ENCODE measurements around the gene ZBTB47.

The ZBTB47 gene

DNA sequence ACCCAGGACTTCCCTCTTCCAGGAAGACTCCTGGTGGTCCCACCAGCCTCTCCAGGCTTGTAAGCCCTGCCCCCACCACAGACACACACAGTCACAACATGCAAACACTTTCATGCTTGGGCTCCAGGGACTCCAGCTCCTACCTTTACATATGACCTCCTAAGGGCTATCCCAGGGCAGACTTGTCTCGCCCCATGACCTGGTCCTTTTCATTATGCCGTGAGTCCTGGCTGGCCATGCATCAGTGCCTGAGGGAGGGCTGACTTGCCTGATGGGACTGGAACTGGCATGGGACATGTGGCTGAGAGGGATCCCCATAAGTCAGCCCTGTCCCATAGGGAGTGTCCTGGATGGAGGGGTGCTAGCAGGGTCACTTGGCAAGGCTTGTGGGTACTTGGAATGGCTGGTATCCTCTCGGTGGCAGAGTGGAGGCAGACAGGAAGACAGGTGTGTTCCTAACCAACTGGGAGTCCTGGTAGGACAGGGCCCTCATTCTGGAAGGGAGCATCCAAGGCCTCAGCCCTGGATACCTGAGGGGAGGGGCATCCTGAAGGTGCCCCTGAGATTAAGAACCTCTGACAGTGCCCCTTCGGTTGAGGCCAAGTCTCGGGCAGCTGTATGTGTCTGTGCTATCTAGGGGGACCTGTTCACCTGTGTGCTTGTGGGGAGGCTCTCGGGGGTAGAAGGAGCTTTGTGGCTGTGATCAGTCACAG lies 49.6 kb downstream of the ZBTB47 start:
- Histone ChIP-seq H3K36me3 (ENCODE audit: control insufficient read depth in 1 of 2, insufficient read depth in 2 of 2, low read length in 2 of 2) (no peaks in the 10 kb centered on the region), H3K4me3 (ENCODE audit: low read depth in 1 of 2, low read length in 2 of 2) (no peak overlapping the region), H3K9me3 (ENCODE audit: control insufficient read depth in 1 of 2, low read length in 2 of 2) (no peaks in the 10 kb centered on the region), H3K27me3 (ENCODE audit: low read depth, low read length) (no peaks in the 10 kb centered on the region), H3K27ac (ENCODE audit: low read length) (no peak overlapping the region), H3K4me1 (ENCODE audit: control insufficient read depth in 1 of 2, insufficient read depth in 2 of 2, low read length in 2 of 2) (no peaks in the 10 kb centered on the region)

GRCh38 chr3:42703695-42704025 lies 50.2 kb downstream of the ZBTB47 start:
- Histone ChIP-seq H3K9me3 (ENCODE audit: control insufficient read depth in 1 of 2, low read length in 2 of 2) (no peaks in the 10 kb centered on the region), H3K4me1 (ENCODE audit: control insufficient read depth in 1 of 2, insufficient read depth in 2 of 2, low read length in 2 of 2) (no peaks in the 10 kb centered on the region), H3K4me3 (ENCODE audit: low read depth in 1 of 2, low read length in 2 of 2) (no peak overlapping the region), H3K27me3 (ENCODE audit: low read depth, low read length) (no peaks in the 10 kb centered on the region), H3K36me3 (ENCODE audit: control insufficient read depth in 1 of 2, insufficient read depth in 2 of 2, low read length in 2 of 2) (no peaks in the 10 kb centered on the region), H3K27ac (ENCODE audit: low read length) (no peak overlapping the region)

DNA sequence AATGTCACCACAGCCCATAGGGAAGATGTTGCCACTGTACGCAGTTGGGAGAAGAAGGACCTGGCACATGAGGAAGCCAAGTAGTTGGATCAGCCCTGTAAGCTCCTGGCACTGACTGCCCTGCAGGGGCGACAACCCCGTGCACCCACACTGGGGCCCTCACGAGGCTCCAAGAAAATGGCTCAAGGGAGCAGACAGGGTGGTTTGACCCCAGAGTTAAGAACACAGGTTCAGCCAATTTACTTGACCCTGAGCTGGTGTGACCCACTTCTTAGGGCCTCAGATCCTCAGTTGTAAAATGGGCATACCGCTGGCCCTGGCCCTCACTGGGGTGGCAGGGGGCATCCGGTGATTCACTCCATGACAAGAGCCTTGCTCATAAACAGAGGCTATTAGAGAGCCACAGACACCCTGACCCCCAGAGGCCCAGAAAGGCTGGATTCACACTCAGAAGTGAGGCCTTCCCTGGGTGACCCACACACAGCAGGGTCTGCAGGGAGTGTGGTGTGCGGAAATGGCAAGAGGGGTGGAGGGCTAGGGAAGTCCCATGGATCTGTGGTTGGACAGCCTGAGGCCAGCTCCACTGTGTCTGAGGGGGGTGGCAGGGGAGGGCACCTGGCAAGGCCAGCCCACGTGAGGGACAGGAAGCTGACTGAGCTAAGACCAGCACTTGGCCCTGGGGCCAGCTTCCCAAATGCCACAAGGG lies 50.8 kb downstream of the ZBTB47 start:
- no peaks in the 10 kb centered on the region for H3K27me3 ChIP-seq (ENCODE audit: low read depth, low read length)
- H3K36me3 ChIP-seq (ENCODE audit: control insufficient read depth in 1 of 2, insufficient read depth in 2 of 2, low read length in 2 of 2) = no peaks in the 10 kb centered on the region
- H3K9me3 ChIP-seq (ENCODE audit: control insufficient read depth in 1 of 2, low read length in 2 of 2) = no peaks in the 10 kb centered on the region
- no peak overlapping the region for H3K4me3 ChIP-seq (ENCODE audit: low read depth in 1 of 2, low read length in 2 of 2)
- no peak overlapping the region for H3K27ac ChIP-seq (ENCODE audit: low read length)
- no peaks in the 10 kb centered on the region for H3K4me1 ChIP-seq (ENCODE audit: control insufficient read depth in 1 of 2, insufficient read depth in 2 of 2, low read length in 2 of 2)

DNA sequence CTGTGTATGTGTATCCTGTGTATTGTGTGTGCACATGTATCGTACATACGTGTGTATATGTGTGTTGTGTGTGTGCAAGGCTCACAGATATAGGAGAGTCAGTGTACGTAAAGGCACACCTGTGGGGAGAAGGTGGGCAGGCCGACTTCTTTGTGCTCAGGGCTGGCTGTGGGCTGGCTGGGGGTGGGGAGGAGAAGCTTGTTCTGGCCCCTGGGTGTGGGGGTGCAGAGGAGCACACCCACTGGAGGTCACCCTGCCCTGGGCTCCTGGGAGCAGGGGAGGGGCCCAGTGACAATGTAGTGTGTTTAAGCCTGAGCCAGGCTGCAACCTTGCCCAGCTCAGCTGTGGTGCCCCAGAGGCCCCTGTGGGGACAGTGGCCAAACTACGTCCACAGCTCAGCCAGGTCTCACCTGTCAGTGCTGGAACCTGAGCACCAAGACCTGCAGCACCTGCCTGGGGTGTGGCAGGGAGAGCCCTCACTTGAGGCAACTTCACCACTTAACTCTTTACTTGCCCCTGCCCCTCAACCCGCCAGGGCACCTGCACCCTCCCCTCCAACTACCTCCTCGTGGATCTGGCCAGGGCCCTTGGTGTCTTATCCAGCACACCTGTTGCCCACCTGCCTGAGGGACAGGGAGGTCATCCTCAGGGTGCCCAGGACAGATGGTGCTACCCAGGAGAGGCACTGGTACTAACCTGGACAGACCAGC lies 51.7 kb downstream of the ZBTB47 start:
- Histone ChIP-seq H3K27ac (ENCODE audit: low read length) (no peak overlapping the region), H3K9me3 (ENCODE audit: control insufficient read depth in 1 of 2, low read length in 2 of 2) (no peaks in the 10 kb centered on the region)

GRCh38 chr3:42705962-42706585 lies 52.6 kb downstream of the ZBTB47 start:
- Histone ChIP-seq H3K27me3 (ENCODE audit: low read depth, low read length) (no peaks in the 10 kb centered on the region), H3K4me3 (ENCODE audit: low read depth in 1 of 2, low read length in 2 of 2) (no peak overlapping the region), H3K9me3 (ENCODE audit: control insufficient read depth in 1 of 2, low read length in 2 of 2) (no peaks in the 10 kb centered on the region), H3K4me1 (ENCODE audit: control insufficient read depth in 1 of 2, insufficient read depth in 2 of 2, low read length in 2 of 2) (no peaks in the 10 kb centered on the region), H3K36me3 (ENCODE audit: control insufficient read depth in 1 of 2, insufficient read depth in 2 of 2, low read length in 2 of 2) (no peaks in the 10 kb centered on the region), H3K27ac (ENCODE audit: low read length) (no peak overlapping the region)

More for the DNA sequence above, 51.7 kb downstream of the ZBTB47 start:
- Histone ChIP-seq H3K4me1 (ENCODE audit: control insufficient read depth in 1 of 2, insufficient read depth in 2 of 2, low read length in 2 of 2) (no peaks in the 10 kb centered on the region), H3K4me3 (ENCODE audit: low read depth in 1 of 2, low read length in 2 of 2) (no peak overlapping the region), H3K36me3 (ENCODE audit: control insufficient read depth in 1 of 2, insufficient read depth in 2 of 2, low read length in 2 of 2) (no peaks in the 10 kb centered on the region), H3K27me3 (ENCODE audit: low read depth, low read length) (no peaks in the 10 kb centered on the region)

DNA sequence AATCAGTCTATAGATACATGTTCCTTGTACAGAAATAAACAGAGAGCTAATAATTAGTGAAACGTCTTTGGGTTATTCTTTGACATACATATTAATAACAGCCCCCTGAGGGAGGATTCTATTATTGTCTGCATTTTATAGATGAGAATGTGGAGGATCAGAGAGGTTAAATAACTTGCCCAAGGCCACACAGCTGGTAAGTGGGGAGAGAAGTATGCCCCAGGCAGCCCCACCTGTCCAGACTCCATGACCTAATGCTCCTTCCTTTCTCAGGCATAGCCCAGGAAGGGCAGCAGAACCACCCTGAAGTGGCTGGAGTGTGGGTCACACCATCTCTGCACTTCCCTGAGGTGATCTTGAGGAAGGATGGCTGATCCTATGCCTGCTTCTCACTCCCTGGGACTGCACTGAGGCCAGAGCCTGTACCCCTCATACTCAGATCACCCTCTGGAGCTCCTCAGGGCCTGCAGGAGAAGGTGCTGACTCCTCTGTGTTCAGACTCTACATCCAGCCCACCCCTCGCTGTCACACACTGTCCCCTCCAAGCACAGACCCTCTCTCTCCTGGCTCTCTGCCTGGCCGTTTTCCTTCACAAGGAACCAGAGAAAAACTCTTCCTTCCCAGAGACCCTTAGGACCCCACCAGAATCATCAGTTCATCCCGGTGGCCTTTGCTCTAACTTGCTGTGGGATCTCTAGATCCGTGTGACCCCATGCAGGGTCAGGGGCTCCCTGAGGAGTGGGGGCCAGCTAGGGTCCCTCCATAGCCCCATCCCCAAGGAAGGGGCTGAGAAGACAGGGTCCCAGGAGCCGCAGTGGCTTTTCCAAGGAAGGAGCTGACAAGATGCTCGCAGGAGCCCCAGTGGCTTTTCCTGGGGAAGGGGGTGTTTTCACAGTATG lies 53.5 kb downstream of the ZBTB47 start:
- H3K27me3 ChIP-seq (ENCODE audit: low read depth, low read length) = no peaks in the 10 kb centered on the region
- H3K4me1 ChIP-seq (ENCODE audit: control insufficient read depth in 1 of 2, insufficient read depth in 2 of 2, low read length in 2 of 2) = no peaks in the 10 kb centered on the region
- no peak overlapping the region for H3K27ac ChIP-seq (ENCODE audit: low read length)
- no peak overlapping the region for H3K4me3 ChIP-seq (ENCODE audit: low read depth in 1 of 2, low read length in 2 of 2)
- no peaks in the 10 kb centered on the region for H3K36me3 ChIP-seq (ENCODE audit: control insufficient read depth in 1 of 2, insufficient read depth in 2 of 2, low read length in 2 of 2)
- no peaks in the 10 kb centered on the region for H3K9me3 ChIP-seq (ENCODE audit: control insufficient read depth in 1 of 2, low read length in 2 of 2)

DNA sequence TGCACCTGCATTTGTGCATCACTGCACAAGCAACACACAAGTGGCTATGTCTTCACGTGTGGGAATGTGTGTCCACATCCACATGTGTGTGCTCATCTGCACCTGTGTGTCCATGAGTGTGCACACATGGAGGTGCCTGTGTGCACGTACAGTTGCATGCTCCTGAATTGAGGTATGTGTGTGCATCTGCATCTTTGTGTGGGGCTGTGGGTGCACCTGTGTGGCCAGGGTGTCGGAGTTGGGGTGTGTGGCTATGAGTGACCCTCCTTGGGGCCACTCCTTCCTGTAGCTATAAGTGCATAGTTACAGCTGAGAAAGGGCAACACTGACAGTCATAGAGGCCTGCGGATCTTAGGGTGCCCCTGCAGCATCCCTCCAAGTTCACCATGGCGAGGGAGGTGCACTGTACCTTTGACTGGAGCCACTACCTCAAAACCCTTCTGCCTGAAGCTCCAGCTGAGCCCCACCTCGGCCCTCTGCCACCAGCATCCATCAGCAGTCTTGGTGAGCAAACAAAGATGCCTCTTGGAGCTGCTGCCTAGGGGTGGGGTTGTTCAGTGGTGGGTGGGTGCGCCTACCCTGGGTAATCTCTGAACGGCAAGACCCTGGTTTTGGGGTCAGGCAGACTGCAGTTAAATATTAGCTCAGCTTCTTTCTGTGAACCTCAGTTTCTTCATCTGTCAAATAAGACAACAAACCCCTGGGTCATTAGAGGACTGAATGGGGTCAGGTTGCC lies 54.3 kb downstream of the ZBTB47 start:
- Histone ChIP-seq H3K36me3 (ENCODE audit: control insufficient read depth in 1 of 2, insufficient read depth in 2 of 2, low read length in 2 of 2) (no peaks in the 10 kb centered on the region), H3K4me3 (ENCODE audit: low read depth in 1 of 2, low read length in 2 of 2) (no peak overlapping the region), H3K4me1 (ENCODE audit: control insufficient read depth in 1 of 2, insufficient read depth in 2 of 2, low read length in 2 of 2) (no peaks in the 10 kb centered on the region), H3K9me3 (ENCODE audit: control insufficient read depth in 1 of 2, low read length in 2 of 2) (no peaks in the 10 kb centered on the region), H3K27me3 (ENCODE audit: low read depth, low read length) (no peaks in the 10 kb centered on the region), H3K27ac (ENCODE audit: low read length) (no peak overlapping the region)

DNA sequence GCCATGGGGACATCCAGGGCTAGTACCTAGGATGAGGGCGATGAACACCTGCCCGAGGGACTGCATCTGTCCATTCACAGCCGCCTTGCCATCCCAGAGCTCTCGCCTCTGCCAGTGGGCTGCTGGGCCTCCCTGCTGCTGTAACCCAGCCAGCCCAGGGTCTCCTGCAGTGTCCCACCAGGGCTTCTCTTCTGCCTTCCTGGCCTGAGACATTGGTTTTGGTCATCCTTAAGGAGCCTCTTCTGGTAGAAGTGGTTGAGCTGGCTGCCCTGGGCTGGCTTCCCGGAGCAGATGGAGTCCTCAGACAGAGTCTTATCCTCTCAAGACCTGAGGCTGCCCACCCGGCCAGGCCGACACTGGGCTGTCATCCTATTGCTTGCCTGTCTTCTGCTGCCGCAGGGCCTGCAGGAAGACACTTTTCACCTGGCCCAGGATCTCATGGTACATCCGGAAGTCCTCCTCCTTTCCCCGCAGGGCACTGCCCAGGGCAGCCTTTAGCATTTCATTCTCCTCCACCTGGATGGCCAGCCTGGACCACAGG lies 55.2 kb downstream of the ZBTB47 start:
- Histone ChIP-seq H3K27ac (ENCODE audit: low read length) (no peak overlapping the region), H3K4me3 (ENCODE audit: low read depth in 1 of 2, low read length in 2 of 2) (no peak overlapping the region), H3K27me3 (ENCODE audit: low read depth, low read length) (no peaks in the 10 kb centered on the region), H3K36me3 (ENCODE audit: control insufficient read depth in 1 of 2, insufficient read depth in 2 of 2, low read length in 2 of 2) (no peaks in the 10 kb centered on the region), H3K9me3 (ENCODE audit: control insufficient read depth in 1 of 2, low read length in 2 of 2) (no peaks in the 10 kb centered on the region), H3K4me1 (ENCODE audit: control insufficient read depth in 1 of 2, insufficient read depth in 2 of 2, low read length in 2 of 2) (no peaks in the 10 kb centered on the region)

DNA sequence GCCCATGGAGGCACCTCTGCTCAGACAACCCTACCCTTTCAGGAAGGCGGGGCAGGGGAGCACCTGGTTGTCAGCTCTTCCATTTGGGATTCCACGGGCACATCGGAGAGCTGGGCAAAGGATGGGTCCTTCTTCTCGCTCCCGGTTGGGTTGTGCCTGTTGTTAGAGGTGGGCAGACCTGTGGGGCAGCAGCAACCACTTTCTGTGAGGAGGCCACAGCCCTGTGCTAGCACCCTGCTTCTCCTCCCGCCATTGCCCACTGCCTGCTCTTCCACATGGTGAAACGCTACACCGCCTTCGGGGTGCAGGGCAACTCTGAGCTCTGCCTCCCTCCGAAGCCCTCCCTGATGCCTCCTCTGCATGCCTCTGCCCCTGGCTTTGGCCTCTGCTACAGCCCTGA lies 56.1 kb downstream of the ZBTB47 start:
- no peak overlapping the region for H3K4me3 ChIP-seq (ENCODE audit: low read depth in 1 of 2, low read length in 2 of 2)
- H3K27me3 ChIP-seq (ENCODE audit: low read depth, low read length) = no peaks in the 10 kb centered on the region
- H3K9me3 ChIP-seq (ENCODE audit: control insufficient read depth in 1 of 2, low read length in 2 of 2) = no peaks in the 10 kb centered on the region
- no peaks in the 10 kb centered on the region for H3K36me3 ChIP-seq (ENCODE audit: control insufficient read depth in 1 of 2, insufficient read depth in 2 of 2, low read length in 2 of 2)
- no peak overlapping the region for H3K27ac ChIP-seq (ENCODE audit: low read length)
- no peaks in the 10 kb centered on the region for H3K4me1 ChIP-seq (ENCODE audit: control insufficient read depth in 1 of 2, insufficient read depth in 2 of 2, low read length in 2 of 2)

DNA sequence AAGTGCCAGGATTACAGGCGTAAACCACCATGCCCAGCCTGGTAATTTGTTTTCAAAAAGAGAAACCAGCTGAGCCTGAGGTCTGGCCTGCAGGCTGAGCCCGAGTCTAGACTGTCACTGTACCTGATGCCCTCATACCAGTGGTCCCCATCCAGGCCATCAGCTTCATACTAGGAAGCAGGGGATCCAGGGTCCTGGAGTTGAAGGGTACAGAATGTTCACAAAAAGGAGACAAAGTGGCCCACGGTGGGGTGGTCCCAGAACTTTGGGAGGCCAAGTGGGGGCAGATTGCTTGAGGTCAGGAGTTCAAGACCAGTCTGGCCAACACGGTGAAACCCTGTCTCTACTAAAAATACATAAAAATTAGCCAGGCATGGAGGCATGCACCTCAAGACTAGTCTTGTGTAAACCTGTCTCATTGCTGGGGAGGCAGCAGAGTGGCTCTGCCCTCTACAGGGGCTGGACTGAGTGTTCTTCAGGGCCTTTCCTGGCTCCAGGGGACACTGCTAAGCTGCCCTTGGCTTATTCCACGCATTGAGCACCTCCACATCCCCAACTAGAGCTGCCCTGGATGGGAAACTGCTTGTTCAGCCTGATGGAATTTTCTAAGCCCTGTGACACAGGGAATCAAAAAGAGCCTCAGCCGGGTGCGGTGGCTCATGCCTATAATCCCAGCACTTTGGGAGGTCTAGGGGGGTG lies 57.0 kb downstream of the ZBTB47 start:
- Histone ChIP-seq H3K27ac (ENCODE audit: low read length) (no peak overlapping the region), H3K36me3 (ENCODE audit: control insufficient read depth in 1 of 2, insufficient read depth in 2 of 2, low read length in 2 of 2) (no peaks in the 10 kb centered on the region), H3K4me1 (ENCODE audit: control insufficient read depth in 1 of 2, insufficient read depth in 2 of 2, low read length in 2 of 2) (no peaks in the 10 kb centered on the region), H3K27me3 (ENCODE audit: low read depth, low read length) (no peaks in the 10 kb centered on the region), H3K4me3 (ENCODE audit: low read depth in 1 of 2, low read length in 2 of 2) (no peak overlapping the region), H3K9me3 (ENCODE audit: control insufficient read depth in 1 of 2, low read length in 2 of 2) (no peaks in the 10 kb centered on the region)
